ENCODE results near the gene ZNF519.

DNA sequence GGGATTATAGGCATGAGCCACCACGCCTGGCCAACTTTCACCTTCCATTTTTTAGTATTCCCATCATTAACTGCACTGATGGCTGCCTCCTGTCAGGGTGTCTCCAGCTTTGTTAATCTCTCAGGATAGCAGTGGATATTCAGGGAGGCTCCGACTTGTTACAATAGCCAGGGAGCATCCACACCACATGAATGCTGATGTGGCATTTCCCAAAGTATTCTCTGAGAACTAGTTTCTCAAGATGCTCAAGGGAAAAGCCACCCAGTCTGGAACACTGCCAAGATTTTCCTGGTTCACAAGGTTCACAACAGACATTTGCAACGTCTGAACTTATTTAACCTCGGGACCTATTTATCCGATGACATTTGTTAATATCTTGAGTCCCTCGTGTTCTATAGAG is 33.8 kb downstream of the ZNF519 start:
- TF ChIP-seq, protein P1, sequence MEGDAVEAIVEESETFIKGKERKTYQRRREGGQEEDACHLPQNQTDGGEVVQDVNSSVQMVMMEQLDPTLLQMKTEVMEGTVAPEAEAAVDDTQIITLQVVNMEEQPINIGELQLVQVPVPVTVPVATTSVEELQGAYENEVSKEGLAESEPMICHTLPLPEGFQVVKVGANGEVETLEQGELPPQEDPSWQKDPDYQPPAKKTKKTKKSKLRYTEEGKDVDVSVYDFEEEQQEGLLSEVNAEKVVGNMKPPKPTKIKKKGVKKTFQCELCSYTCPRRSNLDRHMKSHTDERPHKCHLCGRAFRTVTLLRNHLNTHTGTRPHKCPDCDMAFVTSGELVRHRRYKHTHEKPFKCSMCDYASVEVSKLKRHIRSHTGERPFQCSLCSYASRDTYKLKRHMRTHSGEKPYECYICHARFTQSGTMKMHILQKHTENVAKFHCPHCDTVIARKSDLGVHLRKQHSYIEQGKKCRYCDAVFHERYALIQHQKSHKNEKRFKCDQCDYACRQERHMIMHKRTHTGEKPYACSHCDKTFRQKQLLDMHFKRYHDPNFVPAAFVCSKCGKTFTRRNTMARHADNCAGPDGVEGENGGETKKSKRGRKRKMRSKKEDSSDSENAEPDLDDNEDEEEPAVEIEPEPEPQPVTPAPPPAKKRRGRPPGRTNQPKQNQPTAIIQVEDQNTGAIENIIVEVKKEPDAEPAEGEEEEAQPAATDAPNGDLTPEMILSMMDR (conservative IDR thresholded peaks at IDR 0.05), result no peak
- TF ChIP-seq EZH2 (IDR thresholded peaks at IDR 0.05; ENCODE audit: low read depth), result no peak
